Transverse colon (tissue), 4 donors: Measurements from ENCODE around the gene EPM2A. TPM values are rescaled to one million over a fixed set of nuclear protein-coding genes. Genes with fewer than 3 reads are reported as not detected.

Experiments
- DNase-seq: peaks from one replicate; pipeline ENCODE4 v3.0.0-alpha.2; 2019
- H3K27ac ChIP-seq, 4 donors: fragments of 200-600 bp; sonication (generic); 2 replicates each; pipeline ENCODE4 v1.5.1; 2016 to 2018; ENCODE audit warnings: inconsistent platforms in 4 of 4
- H3K27me3 ChIP-seq: fragments of 200-600 bp; sonication (generic); 2 replicates; pipeline ENCODE4 v1.5.1; 2017; ENCODE audit warnings: inconsistent platforms
- H3K36me3 ChIP-seq, 4 donors: fragments of 200-600 bp; sonication (generic); 2 replicates each; pipeline ENCODE4 v1.5.1; 2017 to 2019; ENCODE audit warnings: inconsistent platforms in 4 of 4
- H3K4me1 ChIP-seq, 4 donors: fragments of 200-600 bp; sonication (generic); 2 replicates each; pipeline ENCODE4 v1.5.1; 2017 to 2020; ENCODE audit warnings: inconsistent platforms in 4 of 4
- H3K4me3 ChIP-seq, 4 donors: fragments of 200-600 bp; sonication (generic); 1 replicate in 1 of 4; 2 replicates in 3 of 4; pipeline versions ENCODE4 v1.5.1 to v1.6.1; 2017 to 2019; ENCODE audit warnings: inconsistent platforms in 4 of 4
- H3K9me3 ChIP-seq, 2 donors: fragments of 200-600 bp; sonication (generic); 2 replicates each; pipeline ENCODE4 v1.5.1; 2017 to 2019; ENCODE audit warnings: inconsistent platforms in 2 of 2
- CTCF ChIP-seq, 5 experiments: fragments of 200-600 bp in 3 of 5; fragments of 450-650 bp in 2 of 5; sonication (generic) in 3 of 5; IDR thresholded peaks; 1 replicate in 2 of 5; 2 replicates in 3 of 5; pipeline ENCODE4 v1.5.1; 2016 to 2017; ENCODE audit warnings: antibody characterized with exemption in 5 of 5, inconsistent platforms in 3 of 5, mild to moderate bottlenecking in 2 of 5, moderate library complexity in 1 of 5
- EP300 ChIP-seq: sonication (generic); formaldehyde crosslinking; IDR thresholded peaks from one replicate; pipeline ENCODE4 v1.6.1; 2017; ENCODE audit warnings: antibody characterized with exemption, low read depth
- POLR2A ChIP-seq: fragments of 450-650 bp; IDR thresholded peaks from one replicate; pipeline ENCODE4 v1.6.1; 2016; ENCODE audit warnings: antibody characterized with exemption, mild to moderate bottlenecking, moderate library complexity
- POLR2AphosphoS5 ChIP-seq, 3 donors: sonication (generic); formaldehyde crosslinking; IDR thresholded peaks; one replicate each; pipeline ENCODE4 v1.6.1; 2016; ENCODE audit warnings: antibody characterized with exemption in 3 of 3
- WGBS, 2 donors: methylation state at CpG; one replicate each; pipeline ENCODE4 v1.1.5; 2018; ENCODE audit warnings: low coverage in 1 of 2; 5-methylcytosine and 5-hydroxymethylcytosine counted together
- in situ Hi-C, 4 donors: fragments of 200-750 bp; cut with MboI; loops; one replicate each; pipeline versions ENCODE4 v1.15.0 to v1.15.1; 2017; ENCODE audit warnings: low sequenced_read_pairs in 3 of 4, low pct_ligation_motif_present in 1 of 4, low pct_unique_long_range_greater_than_20kb in 1 of 4
- intact Hi-C: fragments of 100-400 bp; cut with DNase I; formaldehyde crosslinking; loops from one replicate; pipeline ENCODE4 v1.15.1; 2023; ENCODE audit warnings: low total_unique reads
- total RNA-seq, 4 donors: library from RNA; depleted of rRNA; stranded (reverse); fragments of >200 nt; gene quantifications; one replicate each; pipeline ENCODE4 v1.1.0, GENCODE V29; 2016

EPM2A gene
- total RNA-seq, 4 donors from 2014 or later = 10.5 to 33.6 (median 11.8) TPM

- Histone ChIP-seq H3K9me3 (no peaks in the 10 kb centered on the region), H3K36me3 (no peaks in the 10 kb centered on the region), H3K27me3 (no peaks in the 10 kb centered on the region), H3K27ac (no peak overlapping the region), H3K4me3 (no peak overlapping the region), H3K4me1 (peaks cover 0 to 3% (median 0%) of the 10 kb centered on the region in 4 donors)
- intact Hi-C loops = no loop called here
- TF ChIP-seq POLR2A = no peak
- TF ChIP-seq EP300 = no peak
- no peak for TF ChIP-seq POLR2AphosphoS5 (IDR thresholded peaks at IDR 0.05)
- TF ChIP-seq CTCF (IDR thresholded peaks at IDR 0.05) = no peak
- WGBS, 2 donors = 85% methylated on average over 4 of the region's 4 CpGs; no CpG with 5 or more reads in 1 of the 2 donors
- in situ Hi-C loops = loop anchor here in 2 of 4 donors (25.0 kb wide), 1 partner anchor 1042 kb away; no protein-coding TSS in a partner anchor
- no peak for DNase-seq
Observed at GRCh38 chr6:145629478-145629877, 105.8 kb downstream of the EPM2A start.

- TF ChIP-seq CTCF (IDR thresholded peaks at IDR 0.05) (no peak), EP300 (no peak), POLR2A (no peak), POLR2AphosphoS5 (IDR thresholded peaks at IDR 0.05) (no peak)
- H3K4me3 ChIP-seq = no peak overlapping the region
- in situ Hi-C loops (loop anchor here in 2 of 4 donors (25.0 kb wide), 1 partner anchor 1040 kb away; no protein-coding TSS in a partner anchor), intact Hi-C loops (no loop called here)
- 98% methylated on average over 17 of the region's 17 CpGs; no CpG with 5 or more reads in 1 of the 2 donors for WGBS, 2 donors
- no peaks in the 10 kb centered on the region for H3K4me1 ChIP-seq
- H3K27me3 ChIP-seq = no peaks in the 10 kb centered on the region
- no peak for DNase-seq
- no peak overlapping the region for H3K27ac ChIP-seq
- no peaks in the 10 kb centered on the region for H3K9me3 ChIP-seq
- no peaks in the 10 kb centered on the region for H3K36me3 ChIP-seq
Observed at GRCh38 chr6:145627451-145627850, 107.9 kb downstream of the EPM2A start.

GRCh38 chr6:145626857-145627256 is 108.5 kb downstream of the EPM2A start:
- intact Hi-C loops = no loop called here
- TF ChIP-seq POLR2AphosphoS5 (IDR thresholded peaks at IDR 0.05) (no peak), CTCF (IDR thresholded peaks at IDR 0.05) (no peak), EP300 (no peak), POLR2A (no peak)
- Histone ChIP-seq H3K36me3 (no peaks in the 10 kb centered on the region), H3K4me3 (no peak overlapping the region), H3K27me3 (no peaks in the 10 kb centered on the region), H3K4me1 (no peaks in the 10 kb centered on the region), H3K27ac (no peak overlapping the region), H3K9me3 (no peaks in the 10 kb centered on the region)
- in situ Hi-C loops = loop anchor here in 2 of 4 donors (25.0 kb wide), 1 partner anchor 1040 kb away; no protein-coding TSS in a partner anchor
- DNase-seq = no peak
- WGBS, 2 donors = 87% methylated on average over 7 of the region's 7 CpGs; no CpG with 5 or more reads in 1 of the 2 donors

GRCh38 chr6:145623231-145623630 is 112.1 kb downstream of the EPM2A start:
- in situ Hi-C loops = no loop called here
- intact Hi-C loops = no loop called here
- no peaks in the 10 kb centered on the region for H3K4me1 ChIP-seq
- no peaks in the 10 kb centered on the region for H3K9me3 ChIP-seq
- 85 to 100% methylated on average over 1 of the region's 1 CpG for WGBS, 2 donors
- DNase-seq = no peak
- H3K4me3 ChIP-seq = no peak overlapping the region
- TF ChIP-seq POLR2AphosphoS5 (IDR thresholded peaks at IDR 0.05) (no peak), POLR2A (no peak), EP300 (no peak), CTCF (IDR thresholded peaks at IDR 0.05) (no peak)
- no peaks in the 10 kb centered on the region for H3K36me3 ChIP-seq
- no peak overlapping the region for H3K27ac ChIP-seq
- H3K27me3 ChIP-seq = no peaks in the 10 kb centered on the region
